ENCODE results near the gene FLNB.
"Not testable (repeated sequence)": the region's sequence is repeated elsewhere in the genome, so short reads cannot be mapped to it uniquely, and the experiment has no call there.

The FLNB gene

DNA sequence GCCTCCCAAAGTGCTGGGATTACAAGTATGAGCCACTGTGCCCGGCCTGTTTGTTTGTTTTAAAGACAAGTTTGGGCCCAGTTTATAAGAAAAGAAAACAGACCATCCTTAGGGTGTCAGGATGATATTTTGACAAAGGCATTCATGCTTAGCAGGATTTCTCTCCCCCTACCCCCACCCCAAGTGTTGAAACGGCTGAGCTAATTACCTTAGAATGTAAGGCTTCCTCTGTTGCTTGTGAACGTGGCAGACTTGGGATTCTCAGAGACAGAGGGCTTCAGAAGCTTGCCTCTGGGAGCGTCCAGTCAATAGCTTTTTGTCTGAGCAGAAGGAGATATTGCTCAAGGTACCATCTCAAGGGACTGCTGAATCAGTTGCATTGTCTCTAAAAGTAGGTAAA, 24.0 kb downstream of the FLNB start:
- DNase-seq (ENCODE audit: low spot score) = no peak

DNA sequence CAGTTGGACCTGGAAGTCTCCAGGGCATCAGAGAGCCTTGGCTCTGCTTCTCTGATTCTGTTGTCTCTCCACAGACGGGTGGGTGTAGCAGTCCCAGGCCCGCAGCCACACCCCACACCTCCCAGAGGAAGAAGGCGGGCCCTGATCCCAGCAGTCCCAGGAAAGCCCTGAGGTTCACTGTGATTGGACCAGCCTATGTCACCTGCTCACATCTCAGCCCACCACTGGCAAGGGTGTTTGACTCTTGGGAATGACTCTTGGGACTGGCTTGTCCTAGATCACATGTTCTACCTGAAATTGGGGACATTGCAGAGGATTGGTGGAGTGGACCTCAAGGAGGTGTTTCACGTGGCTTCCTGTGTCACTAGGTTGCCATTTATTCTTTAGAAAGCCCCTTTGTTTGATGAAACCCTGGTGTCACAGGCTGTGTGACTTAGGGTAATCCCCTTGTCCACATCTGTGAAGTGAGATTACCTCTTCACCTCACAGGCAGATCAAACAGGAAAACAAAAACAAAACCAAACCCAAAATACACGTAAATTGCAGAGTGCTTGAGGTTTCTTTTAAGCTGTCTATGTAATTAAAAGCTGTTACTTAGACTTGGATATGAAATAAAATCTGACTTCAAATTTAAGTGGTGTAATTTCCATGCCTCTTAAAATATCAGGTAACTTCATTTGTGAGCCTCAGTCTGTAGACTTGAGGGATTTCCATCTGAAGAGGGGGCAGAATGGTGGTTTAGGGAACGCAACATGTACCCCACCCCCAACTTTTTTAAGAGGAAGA, 26.7 kb downstream of the FLNB start:
- DNase-seq (ENCODE audit: low spot score) = no peak

DNA sequence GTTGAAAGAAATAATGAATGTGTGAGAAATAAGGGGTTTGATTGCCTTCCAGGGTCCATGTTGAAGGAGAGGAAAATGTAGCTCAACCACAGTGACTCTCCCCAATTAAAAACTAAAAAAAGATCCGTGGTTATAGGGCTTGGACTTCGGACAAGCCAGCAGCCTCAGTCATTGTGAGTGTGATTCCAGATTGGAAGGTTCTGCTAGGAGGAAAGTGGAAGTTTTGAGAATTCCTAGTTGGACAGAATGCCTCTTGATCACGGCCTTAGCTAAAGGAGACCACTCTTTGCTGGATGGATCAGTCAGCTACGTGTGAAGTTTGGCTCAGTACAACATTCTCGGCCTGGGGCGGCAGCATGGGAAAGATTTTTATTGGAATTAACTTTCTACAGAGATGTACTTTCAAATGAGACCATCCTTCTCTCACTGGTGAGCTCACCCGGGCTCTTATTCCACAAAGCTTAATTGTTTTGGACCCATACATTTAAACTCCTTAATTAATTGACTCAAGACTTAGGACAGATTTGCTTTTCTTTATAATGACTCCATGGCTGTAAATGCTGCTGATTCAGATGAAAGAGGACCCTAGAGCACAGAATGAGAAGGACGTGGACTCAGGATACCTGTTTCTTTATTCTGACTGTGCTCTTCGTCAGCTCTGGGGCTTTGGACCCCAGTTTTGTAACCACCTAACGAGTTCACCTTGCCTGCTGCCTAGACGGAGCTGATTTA, 27.5 kb downstream of the FLNB start:
- DNase-seq (ENCODE audit: low spot score) = no peak

DNA sequence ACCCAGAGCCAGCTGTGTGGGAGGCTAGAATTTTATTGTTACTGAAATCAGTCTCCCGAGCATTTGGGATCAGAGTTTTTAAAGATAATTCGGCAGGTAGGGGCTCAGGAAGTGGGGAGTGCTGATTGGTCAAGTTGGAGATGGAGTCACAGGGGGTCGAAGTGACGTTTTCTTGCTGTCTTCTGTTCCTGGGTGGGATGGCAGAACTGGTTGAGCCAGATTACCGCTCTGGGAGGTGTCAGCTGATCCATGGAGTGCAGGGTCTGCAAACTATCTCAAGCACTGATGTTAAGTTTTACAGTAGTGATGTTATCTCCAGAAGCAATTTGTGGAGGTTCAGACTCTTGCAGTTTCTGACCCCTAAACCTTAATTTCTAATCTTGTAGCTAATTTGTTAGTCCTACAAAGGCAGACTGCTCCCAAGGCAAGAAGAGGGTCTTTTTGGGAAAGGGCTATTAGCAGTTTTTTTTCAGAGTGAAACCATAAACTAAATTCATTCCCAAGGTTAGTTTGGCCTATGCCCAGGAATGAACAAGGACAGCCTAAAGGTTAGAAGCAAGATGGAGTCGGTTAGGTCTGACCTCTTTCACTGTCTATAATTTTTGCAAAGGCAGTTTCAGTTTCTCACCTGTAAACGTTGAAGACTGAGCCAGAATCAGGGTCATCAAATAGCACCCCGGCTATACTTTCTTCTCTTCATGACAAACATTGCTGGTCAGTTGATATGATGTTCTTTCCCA, 28.2 kb downstream of the FLNB start:
- DNase-seq (ENCODE audit: low spot score) = no peak

DNA sequence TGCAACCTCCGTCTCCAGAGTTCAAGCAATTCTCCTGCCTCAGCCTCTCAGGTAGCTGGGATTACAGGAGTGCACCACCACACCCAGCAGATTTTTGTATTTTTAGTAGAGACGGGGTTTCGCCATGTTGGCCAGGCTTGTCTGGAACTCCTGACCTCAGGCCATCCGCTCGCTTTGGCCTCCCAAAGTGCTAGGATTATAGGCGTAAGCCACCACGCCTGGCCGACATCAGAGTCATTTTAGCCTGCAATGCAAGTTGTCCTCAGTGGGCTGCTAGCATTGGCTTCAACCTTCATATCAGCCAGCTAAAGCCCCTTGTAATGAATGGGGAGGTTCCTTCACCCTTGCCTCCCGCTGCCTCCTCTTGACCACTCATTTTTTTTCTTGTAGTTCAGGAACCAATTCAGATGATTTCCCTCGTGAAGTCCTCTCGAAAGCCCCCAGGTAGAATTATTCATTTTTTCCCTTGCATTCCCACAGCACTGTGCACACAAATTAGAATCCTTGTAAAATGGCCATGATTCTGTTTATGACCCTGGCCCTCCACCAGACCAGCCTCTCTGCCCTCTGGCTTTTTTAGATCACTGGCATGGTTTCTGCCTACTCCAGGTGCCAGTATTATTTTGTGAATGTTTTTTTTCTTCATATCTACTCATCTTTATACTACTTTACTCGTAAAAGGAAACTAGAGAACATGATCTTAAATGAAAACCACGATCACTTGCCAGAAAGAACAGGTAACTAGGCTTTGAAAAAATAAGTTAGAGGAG, 29.1 kb downstream of the FLNB start:
- DNase-seq (ENCODE audit: low spot score) = no peak

GRCh38 chr3:58038675-58039292, 30.6 kb downstream of the FLNB start:
- DNase-seq (ENCODE audit: low spot score) = no peak

- DNase-seq (ENCODE audit: low spot score) = no peak
These were observed 31.4 kb downstream of the FLNB start for GRCh38 chr3:58039601-58040000.

DNA sequence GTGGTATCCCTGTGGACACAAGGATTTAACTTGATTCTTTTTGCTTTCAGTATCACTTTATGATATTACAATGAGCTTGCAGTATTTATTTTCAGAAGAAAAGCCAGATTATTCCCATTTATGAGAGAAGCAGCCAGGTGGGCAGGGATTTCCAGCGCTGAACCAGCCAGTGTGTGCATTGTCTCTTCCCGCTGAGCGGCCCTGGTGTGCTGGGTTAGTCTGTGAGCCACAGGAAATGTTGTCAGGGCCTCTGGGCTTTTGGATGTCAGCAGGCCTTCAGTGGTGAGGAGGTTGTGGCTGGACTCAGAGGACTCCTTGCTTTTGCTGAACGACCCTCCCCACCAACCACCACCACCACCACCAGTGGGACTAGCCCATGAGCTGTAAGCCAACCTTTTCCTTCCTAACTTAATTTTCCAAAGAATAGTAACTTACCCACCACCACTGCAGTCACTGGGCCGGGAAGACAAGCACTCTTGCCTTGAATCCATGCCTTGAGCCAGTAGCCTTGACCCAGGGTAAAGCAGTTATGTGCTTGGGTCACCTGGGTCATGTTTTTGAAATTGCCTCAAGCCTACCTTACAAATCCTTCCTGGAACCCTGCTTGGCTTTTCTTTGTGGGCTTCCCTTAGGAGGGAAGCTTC, 33.1 kb downstream of the FLNB start:
- DNase-seq (ENCODE audit: low spot score) = no peak

- no peak for DNase-seq (ENCODE audit: low spot score)
These were observed 33.7 kb downstream of the FLNB start for GRCh38 chr3:58041826-58042324.

DNA sequence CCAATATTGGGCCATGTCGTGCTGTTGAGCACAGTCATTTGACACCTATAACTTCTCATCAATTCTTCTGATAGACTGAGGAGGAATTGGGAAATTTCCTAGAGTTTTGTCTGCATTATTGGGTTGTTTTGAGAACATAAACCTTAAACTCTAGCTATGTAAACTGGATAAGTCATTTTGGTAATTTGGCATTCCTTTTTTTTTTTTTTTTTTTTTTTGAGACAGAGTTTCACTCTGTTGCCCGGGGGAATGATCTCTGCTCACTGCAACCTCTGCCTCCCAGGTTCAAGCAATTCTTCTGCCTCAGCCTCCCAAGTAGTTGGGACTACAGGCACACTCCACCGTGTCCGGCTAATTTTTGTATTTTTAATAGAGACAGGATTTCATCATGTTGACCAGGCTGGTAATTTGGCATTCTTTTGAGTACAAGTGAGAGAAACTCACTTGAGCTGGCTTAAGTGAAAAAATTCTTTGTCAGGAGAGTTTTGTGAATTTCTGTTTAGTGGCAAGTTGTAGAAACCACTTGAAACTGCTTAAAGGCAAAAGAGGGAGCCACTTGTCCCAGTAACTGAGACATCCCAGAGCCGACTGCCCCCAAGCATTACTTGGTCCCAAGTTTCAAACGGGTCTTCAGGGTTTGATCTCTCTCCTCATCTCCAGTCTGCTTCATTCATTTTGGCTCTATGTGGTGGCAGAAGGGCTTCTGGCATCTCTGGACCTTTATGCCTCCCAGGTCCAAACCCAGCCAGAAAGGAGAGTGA, 34.9 kb downstream of the FLNB start:
- no peak for DNase-seq (ENCODE audit: low spot score)

- no peak for DNase-seq (ENCODE audit: low spot score)
These were observed 35.7 kb downstream of the FLNB start for GRCh38 chr3:58043933-58044332.

DNA sequence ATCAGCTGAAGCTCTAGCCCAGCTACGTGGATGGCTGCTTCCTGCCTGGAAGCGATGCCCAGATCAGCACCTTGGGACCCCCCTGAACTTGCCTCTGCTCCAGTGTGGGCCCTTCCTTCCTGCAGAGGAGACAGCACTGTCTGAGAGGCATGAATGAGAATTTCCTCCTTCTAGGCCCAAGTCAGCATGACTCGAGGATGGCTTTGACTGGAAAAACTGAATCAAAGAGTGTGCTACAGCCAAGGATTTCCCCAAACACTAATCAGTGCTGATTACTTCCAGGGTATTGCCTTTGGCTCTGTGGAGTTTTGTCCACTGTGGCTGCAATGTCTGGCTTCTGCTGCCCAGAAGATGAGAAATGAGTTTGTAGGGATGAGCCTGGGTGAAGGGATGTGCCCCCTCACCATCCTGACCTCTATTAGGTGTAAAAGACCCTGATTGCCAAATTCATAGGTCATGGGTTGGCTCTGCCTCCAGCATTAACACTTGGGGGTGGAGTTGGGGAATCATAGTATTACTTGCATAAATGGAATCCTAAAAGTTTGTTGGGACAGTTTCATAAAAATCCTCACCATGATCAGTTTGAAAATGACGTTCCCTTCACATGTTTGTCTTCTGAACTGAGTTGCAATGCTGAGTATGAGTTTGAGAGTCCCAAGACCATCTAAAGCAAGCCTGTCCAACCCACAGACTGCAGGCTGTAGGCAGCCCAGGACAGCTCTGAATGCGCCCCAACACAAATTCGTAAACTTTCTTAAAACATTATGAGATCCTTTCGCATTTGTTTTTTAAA, 36.7 kb downstream of the FLNB start:
- DNase-seq (ENCODE audit: low spot score) = no peak

GRCh38 chr3:58047826-58048225, 39.6 kb downstream of the FLNB start:
- no peak for DNase-seq (ENCODE audit: low spot score)

GRCh38 chr3:58048301-58048700, 40.1 kb downstream of the FLNB start:
- no peak for DNase-seq (ENCODE audit: low spot score)

- peak; percentile 65 for DNase-seq (ENCODE audit: low spot score)
These were observed 41.0 kb downstream of the FLNB start for GRCh38 chr3:58049143-58049785.

GRCh38 chr3:58051196-58051595, 43.0 kb downstream of the FLNB start:
- no peak for DNase-seq (ENCODE audit: low spot score)

DNA sequence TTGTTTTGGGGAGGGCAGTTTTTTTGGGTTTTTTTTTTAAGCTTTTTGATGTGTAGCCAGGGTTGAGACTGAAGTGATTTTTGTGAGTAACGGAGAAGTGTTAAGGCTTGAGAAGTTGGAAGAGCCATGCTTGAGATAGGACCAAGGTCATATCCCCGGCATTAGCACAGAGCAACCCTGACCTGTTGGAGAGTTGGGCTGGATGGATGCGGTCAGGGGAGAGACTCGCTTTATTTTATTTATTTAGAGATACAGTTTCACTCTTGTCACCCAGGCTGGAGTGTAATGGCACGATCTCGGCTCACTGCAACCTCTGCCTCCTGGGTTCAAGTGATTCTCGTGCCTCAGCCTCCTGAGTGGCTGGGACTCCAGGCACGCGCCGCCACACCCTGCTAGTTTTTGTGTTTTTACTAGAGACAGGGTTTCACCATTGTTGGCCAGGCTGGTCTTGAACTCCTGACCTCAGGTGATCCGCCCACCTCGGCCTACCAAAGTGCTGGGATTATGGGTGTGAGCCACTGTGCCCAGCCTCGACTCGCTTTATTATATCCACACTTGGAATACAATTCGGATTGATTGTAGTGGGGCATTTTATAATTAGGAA, 43.5 kb downstream of the FLNB start:
- DNase-seq (ENCODE audit: low spot score) = not testable (repeated sequence)
